Gastroesophageal sphincter (tissue), 4 donors: ENCODE data around the gene AUTS2. TPM values are rescaled to one million over a fixed set of nuclear protein-coding genes. Genes with fewer than 3 reads are reported as not detected.
"Not testable (repeated sequence)": the region's sequence is repeated elsewhere in the genome, so short reads cannot be mapped to it uniquely, and the experiment has no call there.

Experiments used
- ATAC-seq: fragments of 150-250 bp; one replicate; pipeline ENCODE4 v1.9.1; 2016; ENCODE audit warnings: mild to moderate bottlenecking, moderate library complexity
- H3K27ac ChIP-seq, 4 donors: fragments of 200-600 bp; sonication (generic) in 3 of 4; 1 replicate in 3 of 4; 2 replicates in 1 of 4; pipeline ENCODE4 v1.5.1; 2016 to 2019
- H3K27me3 ChIP-seq: fragments of 200-600 bp; sonication (generic); one replicate; pipeline ENCODE4 v1.5.1; 2019
- H3K36me3 ChIP-seq, 2 donors: fragments of 200-600 bp; sonication (generic); one replicate each; pipeline ENCODE4 v1.5.1; 2019; ENCODE audit warnings: control low read depth in 1 of 2
- H3K4me1 ChIP-seq, 3 donors: fragments of 200-600 bp; sonication (generic); 1 replicate in 2 of 3; 2 replicates in 1 of 3; pipeline ENCODE4 v1.5.1; 2016 to 2019; ENCODE audit warnings: control low read depth in 2 of 3
- H3K4me3 ChIP-seq, 2 donors: fragments of 200-600 bp; sonication (generic); one replicate each; pipeline ENCODE4 v1.5.1; 2019; ENCODE audit warnings: mild to moderate bottlenecking in 1 of 2, moderate library complexity in 1 of 2
- H3K9me3 ChIP-seq, 3 donors: fragments of 200-600 bp; sonication (generic); one replicate each; pipeline ENCODE4 v1.5.1; 2017 to 2019; ENCODE audit warnings: control low read depth in 2 of 3
- CTCF ChIP-seq, 4 experiments: fragments of 200-600 bp in 2 of 4; fragments of 450-650 bp in 2 of 4; sonication (generic) in 1 of 4; IDR thresholded peaks; one replicate each; pipeline ENCODE4 v1.5.1; 2017 to 2019; ENCODE audit warnings: antibody characterized with exemption in 4 of 4, mild to moderate bottlenecking in 2 of 4, moderate library complexity in 2 of 4
- EP300 ChIP-seq: sonication (generic); formaldehyde crosslinking; IDR thresholded peaks from one replicate; pipeline ENCODE4 v1.6.1; 2017; ENCODE audit warnings: antibody characterized with exemption, mild to moderate bottlenecking
- POLR2A ChIP-seq, 2 donors: fragments of 450-650 bp; IDR thresholded peaks; one replicate each; pipeline ENCODE4 v1.6.1; 2017; ENCODE audit warnings: antibody characterized with exemption in 2 of 2, mild to moderate bottlenecking in 2 of 2, moderate library complexity in 1 of 2
- POLR2AphosphoS5 ChIP-seq: sonication (generic); formaldehyde crosslinking; IDR thresholded peaks from one replicate; pipeline ENCODE4 v1.6.1; 2017; ENCODE audit warnings: antibody characterized with exemption
- WGBS, 2 donors: methylation state at CpG; one replicate each; pipeline ENCODE4 v1.1.5; 2018; ENCODE audit warnings: low coverage in 1 of 2; 5-methylcytosine and 5-hydroxymethylcytosine counted together
- total RNA-seq, 4 donors: library from RNA; depleted of rRNA; stranded (reverse); fragments of >200 nt; gene quantifications; one replicate each; pipeline ENCODE4 v1.1.0, GENCODE V29; 2016

AUTS2 gene
- total RNA-seq, 4 donors from 2014 or later: 12.2 to 48.7 (median 44.1) TPM

DNA sequence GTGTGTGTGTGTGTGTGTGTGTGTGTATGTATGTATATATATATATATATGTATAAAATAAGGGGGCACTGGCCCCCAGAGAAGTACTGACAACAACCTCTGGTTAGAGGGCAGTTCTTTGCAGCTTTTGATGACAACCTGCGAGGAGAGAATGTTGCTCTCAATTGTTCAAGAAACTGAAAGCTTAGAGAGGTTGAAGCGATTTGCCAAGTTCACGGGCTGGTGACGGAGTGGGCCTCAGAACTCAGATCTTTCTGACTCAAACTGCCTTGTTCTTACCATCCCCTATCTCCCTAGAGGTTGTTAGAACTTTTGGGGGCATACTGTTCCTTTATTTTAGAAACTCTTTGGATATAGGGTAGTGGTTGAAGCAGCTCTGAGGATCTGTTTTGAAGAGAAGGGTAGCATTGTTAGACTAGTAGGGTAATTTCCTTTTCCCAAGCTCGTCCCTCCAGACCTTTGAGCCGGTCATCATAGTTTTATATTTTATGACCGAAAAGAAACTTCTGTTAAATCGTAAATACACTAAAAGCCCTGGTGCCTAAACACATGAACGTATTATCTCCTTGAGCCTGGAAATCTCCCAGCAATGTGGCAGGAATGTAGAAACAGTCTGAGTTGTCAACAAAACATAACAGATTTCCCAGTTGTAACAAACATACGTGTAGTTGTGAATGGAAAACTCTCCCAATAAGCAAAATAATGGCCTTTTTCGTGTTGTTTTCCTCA lies 992.0 kb downstream of the AUTS2 start:
- Histone ChIP-seq H3K36me3 (no peaks in the 10 kb centered on the region), H3K9me3 (no peaks in the 10 kb centered on the region), H3K27me3 (no peaks in the 10 kb centered on the region), H3K4me3 (no peak overlapping the region), H3K4me1 (no peaks in the 10 kb centered on the region), H3K27ac (no peak overlapping the region)
- no peak for TF ChIP-seq EP300
- TF ChIP-seq CTCF (IDR thresholded peaks at IDR 0.05): no peak
- TF ChIP-seq POLR2AphosphoS5: no peak
- no peak for TF ChIP-seq POLR2A (IDR thresholded peaks at IDR 0.05)
- 87 to 89% methylated on average over 10 of the region's 11 CpGs for WGBS, 2 donors
- no peak for ATAC-seq

DNA sequence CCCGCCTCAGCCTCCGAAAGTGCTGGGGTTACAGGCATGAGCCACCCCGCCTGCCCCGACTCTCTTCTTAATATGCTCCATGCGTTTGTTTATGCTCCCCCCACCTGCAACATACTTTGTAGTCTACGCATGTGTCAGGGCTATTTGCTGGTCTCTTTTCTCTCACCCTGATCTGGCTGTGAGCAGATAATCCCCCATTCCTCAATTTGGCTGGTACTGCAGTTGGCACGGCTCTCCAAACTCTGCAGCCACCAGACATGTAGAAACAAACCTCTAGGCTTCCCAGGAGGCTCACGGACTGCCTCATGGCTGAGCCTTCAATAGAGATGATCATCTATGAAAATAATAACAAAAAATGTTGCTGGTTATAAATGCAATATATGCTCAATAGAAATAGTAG lies 993.4 kb downstream of the AUTS2 start:
- TF ChIP-seq CTCF (IDR thresholded peaks at IDR 0.05) (no peak), EP300 (no peak), POLR2AphosphoS5 (no peak), POLR2A (IDR thresholded peaks at IDR 0.05) (no peak)
- peaks cover 5% of the 10 kb centered on the region for H3K27me3 ChIP-seq
- H3K4me3 ChIP-seq: no peak overlapping the region
- H3K9me3 ChIP-seq: no peaks in the 10 kb centered on the region
- WGBS, 2 donors: 83 to 97% methylated on average over 6 to 7 of the region's 8 CpGs
- peaks cover 0 to 13% (median 0%) of the 10 kb centered on the region in 3 donors for H3K4me1 ChIP-seq
- no peak overlapping the region for H3K27ac ChIP-seq
- no peak for ATAC-seq
- H3K36me3 ChIP-seq: no peaks in the 10 kb centered on the region

- no peak for ATAC-seq
- no peak for TF ChIP-seq EP300
- no peak for TF ChIP-seq POLR2A (IDR thresholded peaks at IDR 0.05)
- WGBS, 2 donors: 86 to 96% methylated on average over 4 of the region's 4 CpGs
Observed at GRCh38 chr7:70592171-70592570, 993.9 kb downstream of the AUTS2 start.

DNA sequence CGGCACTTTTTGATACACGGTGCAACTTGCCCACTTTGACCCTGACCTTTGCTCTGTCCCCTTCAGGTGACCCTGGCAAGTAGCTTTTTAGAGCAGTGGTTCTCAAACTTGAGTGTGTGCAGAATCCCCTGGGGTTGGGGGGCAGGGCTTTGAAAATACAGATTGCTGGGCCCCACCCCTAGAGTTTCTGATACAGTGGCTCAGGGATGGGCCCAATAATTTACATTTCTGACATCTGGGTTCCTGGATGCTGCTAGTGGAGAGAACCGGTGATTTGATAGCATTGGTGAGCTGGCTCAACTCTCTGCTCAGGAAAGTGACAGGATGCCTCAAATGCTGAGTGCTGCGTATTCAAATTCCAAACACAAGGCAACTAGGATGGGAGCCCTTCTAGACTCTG lies 995.9 kb downstream of the AUTS2 start:
- Histone ChIP-seq H3K36me3 (no peaks in the 10 kb centered on the region), H3K4me1 (peaks cover 0 to 14% (median 0%) of the 10 kb centered on the region in 3 donors), H3K27ac (no peak overlapping the region), H3K4me3 (no peak overlapping the region), H3K9me3 (no peaks in the 10 kb centered on the region), H3K27me3 (peaks cover 5% of the 10 kb centered on the region)
- TF ChIP-seq EP300: no peak
- no peak for TF ChIP-seq CTCF (IDR thresholded peaks at IDR 0.05)
- no peak for TF ChIP-seq POLR2A (IDR thresholded peaks at IDR 0.05)
- no peak for TF ChIP-seq POLR2AphosphoS5
- 100% methylated on average over 2 of the region's 4 CpGs; no CpG with 5 or more reads in 1 of the 2 donors for WGBS, 2 donors
- ATAC-seq: no peak

More at GRCh38 chr7:70592171-70592570, 993.9 kb downstream of the AUTS2 start:
- Histone ChIP-seq H3K9me3 (no peaks in the 10 kb centered on the region), H3K27ac (no peak overlapping the region), H3K4me3 (no peak overlapping the region), H3K4me1 (peaks cover 0 to 14% (median 0%) of the 10 kb centered on the region in 3 donors), H3K27me3 (peaks cover 5% of the 10 kb centered on the region), H3K36me3 (no peaks in the 10 kb centered on the region)

GRCh38 chr7:70594885-70595284 lies 996.6 kb downstream of the AUTS2 start:
- not testable (repeated sequence) for H3K27me3 ChIP-seq, H3K4me3 ChIP-seq, H3K27ac ChIP-seq, H3K9me3 ChIP-seq, H3K36me3 ChIP-seq, ATAC-seq
- H3K4me1 ChIP-seq: peaks cover 0 to 14% (median 0%) of the 10 kb centered on the region in 3 donors
- WGBS, 2 donors: 92 to 100% methylated on average over 4 to 5 of the region's 7 CpGs

DNA sequence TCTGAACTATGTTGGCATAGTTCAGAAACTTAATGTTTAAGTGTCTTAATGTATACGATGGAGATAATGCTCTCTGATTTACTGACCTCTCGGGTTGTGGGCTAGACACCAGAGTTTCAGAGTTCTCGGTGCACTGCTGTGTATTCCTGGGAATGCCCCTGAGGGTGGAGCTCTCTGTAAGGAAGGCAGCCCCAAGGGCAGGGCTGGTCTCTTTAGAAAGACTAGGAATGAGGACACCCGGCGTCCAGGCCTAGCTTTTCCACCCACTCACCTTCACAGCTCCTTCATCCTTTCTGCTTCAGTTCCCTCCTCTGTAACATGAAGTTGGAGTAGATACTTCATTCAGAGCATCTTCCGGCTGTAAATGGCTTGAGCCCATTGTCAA lies 997.1 kb downstream of the AUTS2 start:
- peaks cover 5% of the 10 kb centered on the region for H3K27me3 ChIP-seq
- H3K27ac ChIP-seq: no peak overlapping the region
- peaks cover 0 to 14% (median 0%) of the 10 kb centered on the region in 3 donors for H3K4me1 ChIP-seq
- WGBS, 2 donors: 60 to 63% methylated on average over 3 to 6 of the region's 6 CpGs
- no peak for ATAC-seq
- peak overlapping the region in 1 of 2 donors; percentile 50 for H3K4me3 ChIP-seq
- no peaks in the 10 kb centered on the region for H3K36me3 ChIP-seq
- TF ChIP-seq POLR2AphosphoS5: no peak
- no peak for TF ChIP-seq EP300
- no peak for TF ChIP-seq CTCF (IDR thresholded peaks at IDR 0.05)
- TF ChIP-seq POLR2A (IDR thresholded peaks at IDR 0.05): no peak
- peaks cover 0 to 2% (median 0%) of the 10 kb centered on the region in 3 donors for H3K9me3 ChIP-seq
